GM18520 (cell line): Measurements from ENCODE around the gene CBARP.
"Not testable (repeated sequence)": the region's sequence is repeated elsewhere in the genome, so short reads cannot be mapped to it uniquely, and the experiment has no call there.

ENCODE experiments used
- ATAC-seq: cut with Tn5 transposase; IDR thresholded peaks from one replicate; pipeline ENCODE4 v1.9.1; 2021; ENCODE audit not compliant: unreplicated experiment

CBARP gene

DNA sequence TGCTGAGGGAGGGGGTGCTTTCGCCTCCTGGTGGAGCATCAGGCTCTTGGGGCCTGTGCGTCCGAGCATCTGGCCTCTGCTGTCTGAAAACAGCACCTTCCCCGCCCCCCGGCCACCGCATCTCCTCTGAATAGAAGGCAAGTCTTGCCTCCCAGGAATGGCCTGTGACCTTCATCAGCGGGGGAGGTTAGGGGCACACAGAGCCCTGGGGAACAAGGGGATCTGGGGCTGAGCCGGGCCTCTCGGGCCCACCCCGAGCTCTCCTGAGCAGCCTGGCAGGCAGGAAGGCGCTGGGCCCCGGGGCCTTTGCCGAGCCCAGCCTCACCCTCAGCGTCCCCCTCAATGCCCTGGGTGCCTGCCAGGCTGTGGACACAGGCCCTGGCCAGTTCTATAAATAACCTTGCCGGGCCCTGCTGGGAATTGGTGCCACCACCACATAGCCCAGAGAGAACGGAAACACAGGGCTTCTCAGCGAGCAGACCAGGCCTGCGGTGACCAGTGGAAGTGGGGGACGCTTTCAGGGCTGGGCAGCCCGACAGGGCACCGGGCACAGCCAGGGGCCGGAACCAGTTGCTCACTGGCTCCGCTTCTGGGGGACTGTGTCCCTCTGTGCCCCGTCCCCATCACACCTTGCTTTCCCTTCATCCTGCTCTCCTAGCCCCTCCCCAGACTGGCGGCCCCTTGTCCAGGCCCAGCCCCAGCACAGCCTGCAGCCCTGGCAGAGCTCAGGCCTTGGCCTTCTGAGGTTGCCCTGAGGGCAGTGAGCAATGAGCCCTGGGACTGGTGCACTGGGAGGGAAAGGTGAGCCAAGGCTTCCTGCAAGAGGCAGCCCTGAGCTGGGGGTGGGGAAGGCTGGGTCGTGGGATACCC is 22.7 kb downstream of the CBARP start:
- ATAC-seq = no peak

DNA sequence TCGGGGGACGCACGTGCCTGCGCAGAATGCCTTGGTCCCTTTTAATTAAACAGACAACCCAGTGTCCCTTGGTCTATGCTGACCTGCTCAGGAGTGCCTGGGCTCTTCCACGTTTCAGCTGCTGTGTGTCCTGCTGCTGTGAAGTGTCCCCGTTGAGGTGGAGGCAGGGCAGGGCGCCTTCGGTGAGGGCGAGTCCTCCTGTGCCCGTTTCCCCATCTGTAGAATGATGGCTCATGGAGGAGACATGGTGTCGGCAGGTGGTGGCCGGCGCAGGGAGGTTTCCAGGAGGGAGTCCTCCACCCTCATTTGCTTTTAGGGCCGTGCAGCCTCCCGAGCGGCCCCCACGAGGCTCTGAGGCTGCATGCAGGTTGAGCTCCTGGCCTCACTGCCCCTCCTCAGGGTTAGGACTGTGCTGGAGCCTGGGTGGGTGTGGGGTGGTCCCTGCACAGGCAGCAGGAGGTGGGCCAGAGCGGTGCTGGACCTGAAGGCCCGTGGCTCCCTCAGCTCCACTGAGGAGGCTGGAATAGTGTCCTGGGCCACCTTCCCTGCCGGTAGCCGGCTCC is 23.4 kb downstream of the CBARP start:
- no peak for ATAC-seq

DNA sequence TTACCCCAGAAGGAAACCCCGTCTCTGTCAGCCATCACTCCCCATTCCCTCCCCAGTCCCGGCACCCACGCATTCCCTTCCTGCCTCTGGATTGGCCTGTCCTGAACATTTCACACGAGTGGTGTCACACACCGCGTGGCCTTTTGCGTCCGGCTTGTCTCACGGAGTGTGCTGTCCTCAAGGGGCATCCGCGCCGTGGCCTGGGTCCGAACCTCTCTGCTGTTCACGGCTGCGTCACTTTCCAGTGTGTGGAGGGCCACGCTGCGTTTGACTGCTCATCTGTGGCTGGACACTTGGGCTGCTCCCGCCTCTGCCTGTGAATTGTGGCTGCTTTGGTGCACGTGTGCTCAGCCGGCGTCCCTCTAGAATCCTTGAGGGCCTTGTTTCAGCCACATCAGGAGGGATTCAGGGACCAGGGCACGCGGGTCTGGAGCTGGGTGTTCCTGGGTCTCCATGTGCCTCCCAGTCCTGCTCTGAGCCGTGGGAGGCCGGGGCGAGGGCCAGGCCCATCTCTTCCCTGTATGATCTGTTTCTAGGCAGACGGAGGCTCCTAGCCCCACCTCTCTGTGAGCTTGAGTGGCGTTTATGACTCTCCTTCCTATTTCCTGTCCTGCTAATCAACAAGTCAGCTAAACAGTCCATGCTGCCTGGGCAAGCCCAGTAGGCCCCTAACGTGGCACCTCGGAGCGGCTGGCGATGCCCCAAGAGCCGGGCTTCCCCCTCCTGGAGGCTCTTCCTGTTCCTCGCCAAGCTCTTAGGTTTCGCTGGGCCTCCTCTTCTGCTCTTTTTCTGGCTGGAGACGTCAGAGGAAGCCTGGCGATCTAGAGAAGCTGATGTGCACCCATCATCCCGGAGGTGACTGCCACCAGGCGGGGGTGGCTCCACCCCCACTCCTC is 24.2 kb downstream of the CBARP start:
- ATAC-seq = no peak

DNA sequence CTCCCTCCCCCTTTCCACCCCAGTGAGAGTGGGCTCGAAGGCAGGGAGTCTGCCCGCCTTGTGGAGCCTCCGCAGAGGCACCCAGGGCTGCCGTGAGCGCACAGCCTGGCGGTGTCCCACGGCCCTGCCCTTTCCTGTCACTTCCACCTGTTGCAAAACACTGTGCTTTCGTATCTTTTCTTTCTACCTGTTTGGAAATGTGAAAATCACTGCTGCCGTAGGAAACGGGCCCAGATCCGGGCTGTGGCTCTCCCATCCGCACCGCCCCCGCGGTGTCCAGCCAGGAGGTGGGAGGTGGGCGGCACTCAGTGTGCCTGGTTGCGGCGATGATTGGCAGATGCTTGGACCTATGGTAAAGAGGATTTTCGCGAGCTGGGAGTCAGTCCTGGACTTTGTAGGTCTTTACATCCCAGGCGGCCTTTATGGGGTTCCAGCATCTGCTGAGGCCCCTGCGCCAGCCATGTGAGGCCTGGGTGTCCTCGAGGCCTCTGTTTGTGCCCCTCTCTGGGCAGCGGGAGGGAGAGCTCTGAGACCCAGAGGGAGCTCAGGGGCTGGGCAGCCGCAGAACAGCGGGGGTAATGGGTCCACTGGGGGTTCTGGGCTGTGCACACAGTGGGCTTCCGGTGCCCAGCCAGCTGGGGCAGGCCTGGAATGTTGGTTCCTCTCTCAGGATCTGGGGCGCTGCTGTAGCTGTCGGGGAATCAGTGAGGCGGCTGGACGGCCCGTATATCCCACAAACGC is 26.1 kb downstream of the CBARP start:
- ATAC-seq = no peak

DNA sequence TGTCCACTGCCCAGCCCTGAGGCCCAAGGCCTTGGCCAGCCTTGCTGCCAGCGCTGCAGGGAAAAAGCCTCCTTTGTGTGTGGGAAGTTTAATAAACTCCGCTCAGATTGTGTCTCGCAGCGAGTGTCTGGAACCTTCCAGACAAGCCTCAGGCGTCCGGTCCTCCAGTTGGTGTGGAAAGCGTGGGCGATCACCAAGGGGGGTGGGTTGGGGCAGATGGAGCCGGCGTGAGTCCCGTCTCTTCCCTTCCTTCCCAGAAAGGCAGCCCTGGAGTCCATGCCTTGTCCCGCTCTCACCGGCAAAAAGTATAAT is 27.6 kb downstream of the CBARP start:
- no peak for ATAC-seq

DNA sequence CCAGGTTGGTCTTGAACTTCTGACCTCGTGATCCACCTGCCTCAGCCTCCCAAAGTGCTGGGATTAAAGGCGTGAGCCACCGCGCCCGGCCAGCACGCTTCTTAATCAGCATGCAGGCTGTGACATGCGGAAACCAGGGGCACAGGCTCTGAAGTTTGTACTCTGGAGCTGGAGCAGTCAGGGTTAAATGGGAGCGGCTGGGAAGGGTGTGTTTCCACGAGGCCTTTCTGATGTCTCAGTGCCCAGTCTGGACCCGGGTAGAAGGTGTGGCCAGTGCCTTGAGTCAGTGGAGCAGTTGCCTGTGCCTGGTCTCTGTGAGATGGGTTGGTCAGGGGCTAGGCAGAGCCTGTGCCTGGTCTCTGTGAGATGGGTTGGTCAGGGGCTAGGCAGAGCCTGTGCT is 29.0 kb downstream of the CBARP start:
- not testable (repeated sequence) for ATAC-seq

DNA sequence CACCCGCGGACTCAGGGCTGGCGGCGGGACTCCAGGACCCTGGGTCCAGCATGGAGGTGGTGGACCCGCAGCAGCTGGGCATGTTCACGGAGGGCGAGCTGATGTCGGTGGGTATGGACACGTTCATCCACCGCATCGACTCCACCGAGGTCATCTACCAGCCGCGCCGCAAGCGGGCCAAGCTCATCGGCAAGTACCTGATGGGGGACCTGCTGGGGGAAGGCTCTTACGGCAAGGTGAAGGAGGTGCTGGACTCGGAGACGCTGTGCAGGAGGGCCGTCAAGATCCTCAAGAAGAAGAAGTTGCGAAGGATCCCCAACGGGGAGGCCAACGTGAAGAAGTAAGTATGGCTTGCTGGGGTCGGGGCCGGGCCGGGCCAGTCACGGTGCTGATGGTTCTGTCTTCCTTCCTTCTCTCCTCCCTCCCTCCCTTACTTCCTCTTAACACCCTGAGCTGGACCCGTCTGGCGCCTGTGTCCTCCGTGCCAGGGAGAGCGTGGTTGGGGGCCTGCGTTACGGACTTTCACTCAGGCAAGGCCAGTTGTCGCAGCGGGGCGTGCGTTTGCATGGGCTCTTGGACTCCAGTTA is 30.8 kb downstream of the CBARP start:
- no peak for ATAC-seq

DNA sequence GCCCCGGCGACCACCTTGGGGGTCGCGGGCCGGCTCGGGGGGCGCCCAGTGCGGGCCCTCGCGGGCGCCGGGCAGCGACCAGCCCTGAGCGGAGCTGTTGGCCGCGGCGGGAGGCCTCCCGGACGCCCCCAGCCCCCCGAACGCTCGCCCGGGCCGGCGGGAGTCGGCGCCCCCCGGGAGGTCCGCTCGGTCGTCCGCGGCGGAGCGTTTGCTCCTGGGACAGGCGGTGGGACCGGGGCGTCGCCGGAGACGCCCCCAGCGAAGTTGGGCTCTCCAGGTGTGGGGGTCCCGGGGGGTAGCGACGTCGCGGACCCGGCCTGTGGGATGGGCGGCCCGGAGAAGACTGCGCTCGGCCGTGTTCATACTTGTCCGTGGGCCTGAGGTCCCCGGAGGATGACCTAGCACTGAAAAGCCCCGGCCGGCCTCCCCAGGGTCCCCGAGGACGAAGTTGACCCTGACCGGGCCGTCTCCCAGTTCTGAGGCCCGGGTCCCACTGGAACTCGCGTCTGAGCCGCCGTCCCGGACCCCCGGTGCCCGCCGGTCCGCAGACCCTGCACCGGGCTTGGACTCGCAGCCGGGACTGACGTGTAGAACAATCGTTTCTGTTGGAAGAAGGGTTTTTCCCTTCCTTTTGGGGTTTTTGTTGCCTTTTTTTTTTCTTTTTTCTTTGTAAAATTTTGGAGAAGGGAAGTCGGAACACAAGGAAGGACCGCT is 31.5 kb downstream of the CBARP start:
- ATAC-seq = no peak

DNA sequence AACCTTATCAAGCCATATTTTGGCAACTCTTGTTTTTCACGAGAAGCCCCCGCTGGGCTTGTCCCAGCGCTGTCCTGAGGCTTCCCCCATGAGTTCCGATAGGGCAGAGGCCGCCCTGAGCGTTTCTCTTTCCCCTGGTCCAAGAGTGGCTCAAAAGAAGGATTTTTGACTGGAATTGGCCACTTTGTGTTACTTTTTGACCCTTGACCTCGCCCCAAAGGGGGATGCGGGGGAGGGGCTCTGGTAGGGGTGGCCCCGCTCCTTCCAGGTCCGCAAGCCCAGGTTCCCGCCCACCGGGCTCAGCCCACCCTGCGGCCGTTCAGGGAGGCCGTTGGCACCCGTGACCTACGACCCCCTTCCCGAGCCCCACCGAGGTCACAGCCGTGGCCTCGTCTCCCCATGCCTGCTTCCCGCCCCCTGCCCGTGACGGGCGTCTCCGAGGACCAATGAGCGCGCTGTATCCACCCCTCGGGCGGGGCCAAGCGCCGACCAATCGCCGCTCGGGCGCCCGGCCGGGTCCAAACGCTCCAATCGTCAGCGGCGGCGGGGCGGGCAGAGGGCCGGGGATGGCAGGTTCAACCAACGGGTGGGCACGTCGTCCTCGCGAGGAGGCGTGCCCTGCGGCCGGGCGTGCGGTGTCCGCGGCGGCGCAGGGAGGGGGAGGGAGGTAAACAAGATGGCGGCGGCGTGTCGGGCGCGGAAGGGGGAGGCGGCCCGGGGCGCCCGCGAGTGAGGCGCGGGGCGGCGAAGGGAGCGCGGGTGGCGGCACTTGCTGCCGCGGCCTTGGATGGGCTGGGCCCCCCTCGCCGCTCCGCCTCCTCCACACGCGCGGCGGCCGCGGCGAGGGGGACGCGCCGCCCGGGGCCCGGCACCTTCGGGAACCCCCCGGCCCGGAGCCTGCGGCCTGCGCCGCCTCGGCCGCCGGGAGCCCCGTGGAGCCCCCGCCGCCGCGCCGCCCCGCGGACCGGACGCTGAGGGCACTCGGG is 32.4 kb downstream of the CBARP start, which contains the start of gene STK11:
STK11 (plus strand) TSS at position 665 of the 986 bp plus-strand sequence. CDS start 1,136 bp downstream, outside the sequence.
- peak; percentile 79 for ATAC-seq

DNA sequence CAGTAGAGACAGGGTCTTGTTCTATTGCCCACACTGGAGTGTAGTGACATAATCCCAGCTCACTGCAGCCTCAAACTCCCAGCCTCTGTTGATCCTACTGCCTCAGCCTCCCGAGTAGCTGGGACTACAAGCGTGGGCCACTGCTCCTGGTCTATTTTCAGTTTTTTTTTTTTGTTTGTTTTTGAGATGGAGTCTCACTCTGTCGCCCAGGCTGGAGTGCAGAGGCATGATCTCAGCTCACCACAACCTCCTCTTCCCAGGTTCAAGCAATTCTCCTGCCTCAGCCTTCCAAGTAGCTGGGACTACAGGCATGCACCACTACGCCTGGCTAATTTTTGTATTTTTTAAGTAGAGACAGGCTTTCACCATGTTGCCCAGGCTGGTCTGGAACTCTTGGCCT is 37.2 kb downstream of the CBARP start:
- ATAC-seq = not testable (repeated sequence)

DNA sequence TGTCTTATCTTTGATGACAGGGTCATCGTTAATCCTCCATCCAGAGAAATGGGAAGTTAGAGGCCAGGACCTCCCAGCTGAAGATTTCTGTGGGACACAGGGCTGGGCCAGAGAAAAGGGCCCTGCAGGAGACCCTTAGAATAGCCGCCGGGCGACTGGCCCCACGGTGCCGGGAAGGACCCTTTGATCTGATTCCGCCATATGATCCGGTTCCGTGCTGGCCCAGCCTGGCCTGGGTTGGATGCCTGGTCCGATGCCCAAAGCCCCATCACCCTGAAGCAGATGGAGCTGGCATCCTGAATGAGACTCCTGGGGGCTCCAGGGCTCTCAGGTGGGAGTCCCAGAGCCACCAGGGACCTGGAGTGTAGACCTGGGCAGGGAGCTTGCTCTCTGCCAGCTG is 38.3 kb downstream of the CBARP start:
- ATAC-seq = no peak

DNA sequence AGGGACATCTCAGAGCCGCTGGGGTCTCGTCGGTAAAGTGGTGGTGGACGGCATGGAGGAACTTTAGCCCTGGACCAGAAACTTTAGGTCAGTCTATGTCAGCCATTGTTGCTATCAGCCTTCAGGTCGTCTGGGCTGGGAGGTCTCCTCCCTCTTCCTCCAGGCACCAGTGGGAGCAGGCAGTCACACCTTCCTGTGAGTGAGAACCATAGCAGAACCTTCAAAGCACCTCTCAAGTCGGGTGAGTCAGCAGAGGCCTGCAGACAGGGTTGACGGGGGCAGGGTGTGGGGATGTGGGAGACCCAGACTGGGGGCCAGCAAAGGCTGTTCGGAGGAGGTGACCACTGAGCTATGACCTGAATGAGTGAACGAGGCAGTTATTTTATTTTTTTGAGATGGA is 48.4 kb downstream of the CBARP start:
- ATAC-seq = no peak

DNA sequence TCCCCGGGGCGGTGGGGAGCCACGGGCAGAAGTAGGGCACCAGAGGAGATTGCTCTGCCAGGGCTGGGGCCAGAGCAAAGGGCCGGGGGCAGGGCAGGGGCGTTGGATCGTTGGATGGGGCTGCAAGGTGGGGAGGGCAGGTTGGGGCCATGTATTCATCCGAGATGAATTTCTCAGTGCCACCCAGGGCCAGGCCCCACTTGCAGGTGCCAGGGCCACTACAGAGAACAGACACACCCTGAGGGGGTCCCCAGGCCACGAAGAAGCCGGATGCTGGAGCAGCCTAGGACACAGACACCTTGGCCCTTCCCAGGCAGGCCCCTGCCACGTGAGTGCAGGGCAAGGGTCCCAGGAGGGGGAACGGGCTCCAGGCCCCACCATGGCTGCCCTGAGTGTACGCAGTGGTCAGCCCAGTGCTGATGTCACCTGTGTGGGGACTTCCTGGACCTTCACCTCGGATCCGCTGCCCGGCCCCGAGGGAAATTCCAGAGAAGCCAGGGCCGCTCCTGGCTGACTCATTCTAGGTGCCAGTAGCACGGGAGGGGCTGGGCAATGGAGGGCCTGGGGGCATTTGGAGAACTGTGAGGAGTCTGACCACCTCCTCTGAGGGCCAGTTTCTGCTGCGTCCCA is 54.1 kb downstream of the CBARP start:
- peak; percentile 66 for ATAC-seq

DNA sequence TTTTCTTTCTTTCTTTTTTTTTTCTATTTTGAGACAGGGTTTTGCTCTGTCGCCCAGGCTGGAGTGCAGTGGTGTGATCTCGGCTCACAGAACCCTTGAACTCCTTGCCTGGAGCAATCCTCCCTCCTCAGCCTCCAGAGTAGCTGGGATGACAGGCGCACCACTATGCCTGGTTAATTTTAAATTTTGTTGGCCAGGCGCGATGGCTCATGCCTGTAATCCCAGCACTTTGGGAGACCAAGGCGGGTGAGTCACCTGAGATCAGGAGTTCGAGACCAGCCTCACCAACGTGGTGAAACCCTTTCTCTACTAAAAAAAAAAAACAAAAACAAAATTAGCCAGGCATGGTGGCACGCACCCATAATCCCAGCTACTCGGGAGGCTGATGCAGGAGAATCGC is 55.1 kb downstream of the CBARP start:
- no peak for ATAC-seq

DNA sequence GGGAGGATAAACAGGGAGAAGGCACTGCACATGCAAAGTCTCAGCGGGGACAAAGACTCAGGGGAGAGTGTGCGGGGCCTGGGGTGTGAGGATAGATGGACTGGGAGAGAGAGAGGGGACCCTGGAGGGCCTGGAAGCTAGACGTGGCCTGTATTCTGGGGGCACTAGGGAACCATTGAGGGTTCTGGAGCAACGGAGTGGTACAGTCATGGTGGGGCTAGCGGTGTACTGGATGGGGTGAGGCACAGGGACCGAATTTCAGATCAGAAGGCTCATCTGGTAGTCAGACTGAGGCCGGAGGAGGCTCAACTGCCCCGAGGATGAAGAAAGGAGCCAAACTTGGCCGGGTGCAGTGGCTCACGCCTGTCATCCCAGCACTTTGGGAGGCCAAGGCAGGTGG is 55.7 kb downstream of the CBARP start:
- ATAC-seq = no peak

DNA sequence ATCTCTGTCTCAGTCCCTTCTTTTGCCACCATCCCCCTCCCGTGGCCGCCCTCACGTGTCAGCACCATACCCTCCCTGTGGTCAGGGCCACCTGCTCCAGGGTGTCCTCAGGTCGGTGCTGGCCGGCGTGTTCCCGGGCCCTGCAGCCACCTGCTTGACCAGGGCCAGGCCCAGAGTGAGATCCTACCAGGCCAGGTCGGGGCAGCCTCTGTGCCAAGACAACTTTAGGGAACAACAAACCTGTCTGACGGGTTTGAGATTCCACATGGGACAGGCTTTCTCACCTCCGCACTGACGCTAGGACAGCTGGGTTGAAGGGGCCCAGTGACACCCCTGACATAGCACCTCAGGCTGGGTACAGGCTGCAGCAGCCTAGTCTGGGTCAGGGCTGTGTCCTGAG is 56.2 kb downstream of the CBARP start:
- ATAC-seq = no peak
